ENCODE measurements around the gene NSFL1C.

DNA sequence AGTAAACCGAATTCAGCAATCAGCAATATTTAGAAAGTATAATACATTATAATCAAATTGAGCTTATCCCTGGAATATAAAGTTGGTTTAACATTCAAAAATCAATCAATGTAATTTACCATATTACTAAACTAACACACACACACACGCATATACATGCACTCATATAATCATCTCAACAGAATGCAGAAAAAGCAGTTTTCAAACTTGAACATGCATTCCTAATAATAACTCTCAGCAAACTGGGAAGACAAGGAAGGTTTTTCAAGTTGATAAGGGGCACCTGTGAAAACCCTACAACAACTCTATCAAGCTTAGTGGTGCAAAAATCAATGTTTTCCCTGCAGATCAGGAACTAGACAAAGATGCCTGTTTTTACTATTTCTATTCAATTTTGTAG, 19.9 kb upstream of the NSFL1C start:
- TF ChIP-seq, protein P1, sequence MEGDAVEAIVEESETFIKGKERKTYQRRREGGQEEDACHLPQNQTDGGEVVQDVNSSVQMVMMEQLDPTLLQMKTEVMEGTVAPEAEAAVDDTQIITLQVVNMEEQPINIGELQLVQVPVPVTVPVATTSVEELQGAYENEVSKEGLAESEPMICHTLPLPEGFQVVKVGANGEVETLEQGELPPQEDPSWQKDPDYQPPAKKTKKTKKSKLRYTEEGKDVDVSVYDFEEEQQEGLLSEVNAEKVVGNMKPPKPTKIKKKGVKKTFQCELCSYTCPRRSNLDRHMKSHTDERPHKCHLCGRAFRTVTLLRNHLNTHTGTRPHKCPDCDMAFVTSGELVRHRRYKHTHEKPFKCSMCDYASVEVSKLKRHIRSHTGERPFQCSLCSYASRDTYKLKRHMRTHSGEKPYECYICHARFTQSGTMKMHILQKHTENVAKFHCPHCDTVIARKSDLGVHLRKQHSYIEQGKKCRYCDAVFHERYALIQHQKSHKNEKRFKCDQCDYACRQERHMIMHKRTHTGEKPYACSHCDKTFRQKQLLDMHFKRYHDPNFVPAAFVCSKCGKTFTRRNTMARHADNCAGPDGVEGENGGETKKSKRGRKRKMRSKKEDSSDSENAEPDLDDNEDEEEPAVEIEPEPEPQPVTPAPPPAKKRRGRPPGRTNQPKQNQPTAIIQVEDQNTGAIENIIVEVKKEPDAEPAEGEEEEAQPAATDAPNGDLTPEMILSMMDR (IDR thresholded peaks at IDR 0.05; ENCODE audit: poor library complexity), result no peak
- no peak for TF ChIP-seq EZH2 (IDR thresholded peaks at IDR 0.05; ENCODE audit: borderline replicate concordance)
- TF ChIP-seq EZH2phosphoT487 (IDR thresholded peaks at IDR 0.05; ENCODE audit: low read depth, severe bottlenecking, unreplicated experiment), result no peak

Measured in hepatocyte (in vitro differentiated cells).